Breast epithelium (tissue), 3 donors: ENCODE results near the gene FAM124A.

Source experiments
- CTCF ChIP-seq, 3 donors: fragments of 450-650 bp; IDR thresholded peaks; one replicate each; pipeline ENCODE4 v1.5.1; 2016 to 2017; ENCODE audit warnings: antibody characterized with exemption in 3 of 3, mild to moderate bottlenecking in 3 of 3, moderate library complexity in 3 of 3
- POLR2AphosphoS5 ChIP-seq, 3 donors: sonication (generic); formaldehyde crosslinking; IDR thresholded peaks; one replicate each; pipeline ENCODE4 v1.6.1; 2017; ENCODE audit warnings: antibody characterized with exemption in 3 of 3

- TF ChIP-seq CTCF (IDR thresholded peaks at IDR 0.05) (no peak), POLR2AphosphoS5 (IDR thresholded peaks at IDR 0.05) (no peak)
Observed at GRCh38 chr13:51262501-51263211, 40.5 kb downstream of the FAM124A start.
